Adrenal gland (tissue), 12 donors: Measurements from ENCODE around the gene RAMP2. TPM values are rescaled to one million over a fixed set of nuclear protein-coding genes. Genes with fewer than 3 reads are reported as not detected.

Experiments used
- DNase-seq, 7 donors: peaks; one replicate each; pipeline ENCODE4 v3.0.0-alpha.2; 2019 to 2020
- H3K27ac ChIP-seq, 5 donors: fragments of 200-600 bp; sonication (generic) in 4 of 5; 1 replicate in 3 of 5; 2 replicates in 2 of 5; pipeline versions ENCODE4 v1.5.1 to v1.8.0; 2016 to 2020; ENCODE audit warnings: mild to moderate bottlenecking in 1 of 5
- H3K27me3 ChIP-seq: fragments of 200-600 bp; 2 replicates; pipeline ENCODE4 v1.8.0; 2021
- H3K36me3 ChIP-seq, 2 donors: fragments of 200-600 bp; replicated peaks in 1 of 2; 1 replicate in 1 of 2; 2 replicates in 1 of 2; pipeline versions ENCODE4 v1.5.1 to v1.8.0; 2018 to 2022
- H3K4me1 ChIP-seq, 2 donors: fragments of 200-600 bp; replicated peaks in 1 of 2; 1 replicate in 1 of 2; 2 replicates in 1 of 2; pipeline versions ENCODE4 v1.5.1 to v1.8.0; 2018 to 2021
- H3K4me3 ChIP-seq, 4 donors: fragments of 200-600 bp; sonication (generic) in 3 of 4; one replicate each; pipeline ENCODE4 v1.5.1; 2016 to 2018
- H3K9me3 ChIP-seq, 3 donors: fragments of 200-600 bp; sonication (generic) in 1 of 3; replicated peaks in 1 of 3; 1 replicate in 2 of 3; 2 replicates in 1 of 3; pipeline versions ENCODE4 v1.5.1 to v1.8.0; 2016 to 2021
- CTCF ChIP-seq, 6 experiments: fragments of 450-650 bp in 4 of 6; fragments of 200-600 bp in 2 of 6; sonication (generic) in 1 of 6; IDR thresholded peaks; 1 replicate in 5 of 6; 2 replicates in 1 of 6; pipeline versions ENCODE4 v1.5.1 to v1.8.0; 2016 to 2021; ENCODE audit warnings: antibody characterized with exemption in 6 of 6, mild to moderate bottlenecking in 2 of 6, moderate library complexity in 1 of 6
- POLR2A ChIP-seq, 2 donors: fragments of 450-650 bp; IDR thresholded peaks; one replicate each; pipeline ENCODE4 v1.6.1; 2017; ENCODE audit warnings: antibody characterized with exemption in 2 of 2, mild to moderate bottlenecking in 2 of 2, moderate library complexity in 1 of 2
- WGBS, 4 donors: extraction: QIAGEN DNeasy Blood & Tissue Kit in 2 of 4; methylation state at CpG; one replicate each; pipeline versions ENCODE4 v1.1.5 to v1.1.7; 2013 to 2017; 5-methylcytosine and 5-hydroxymethylcytosine counted together
- intact Hi-C, 2 donors: fragments of 100-400 bp; cut with DNase I; formaldehyde crosslinking; loops; one replicate each; pipeline versions ENCODE4 v1.14.1 to v1.15.0; 2022 to 2023
- polyA plus RNA-seq, 3 donors: library from polyadenylated mRNA; stranded (reverse); fragments of 200-250 nt in 2 of 3; fragments of 350-450 nt in 1 of 3; fragmentation: Illumina TruSeq in 1 of 3; extraction: RNeasy Lipid Tissue Mini Kit (QIAGEN cat#74804) in 1 of 3; gene quantifications; one replicate each; pipeline ENCODE4 v1.2.3, GENCODE V29; 2013 to 2014
- total RNA-seq, 9 donors: library from RNA; depleted of rRNA in 4 of 9; stranded (reverse); fragments of >200 nt in 4 of 9; fragments of 120-200 nt in 1 of 9; fragmentation: NEBNext Ultra II Directional in 1 of 9; extraction: Animal tissue kit (Norgen Biotek cat#: 25700) in 1 of 9; gene quantifications; one replicate each; pipeline versions ENCODE4 v1.1.0 to v1.2.4, GENCODE V29; 2013 to 2023
- donor health status: healthy with polysubstance abuse.
- donor health status: Bipolar disorder and iron deficiency.
- donor health status: DM: yes; HTN: yes; CAD: no.
- donor health status: DM: no; HTN: no; CAD: no.
- donor health status: DM: no; HTN: no; CAD: no.
- donor health status: DM: yes; HTN: yes; CAD: no.

Gene RAMP2
- total and polyA plus RNA-seq, 12 donors = 4.6 to 67.5 (median 22.3) TPM

- intact Hi-C loops = no loop called here
- TF ChIP-seq CTCF (IDR thresholded peaks at IDR 0.05) (no peak), POLR2A (IDR thresholded peaks at IDR 0.05) (no peak)
- H3K36me3 ChIP-seq = no peaks in the 10 kb centered on the region
- H3K27ac ChIP-seq = no peak overlapping the region
- WGBS, 4 donors = 89 to 94% (median 91%) methylated on average over 8 to 10 of the region's 10 CpGs
- H3K4me1 ChIP-seq = peaks cover 12 to 14% of the 10 kb centered on the region in 2 donors
- H3K4me3 ChIP-seq = no peak overlapping the region
- no peaks in the 10 kb centered on the region for H3K9me3 ChIP-seq
- H3K27me3 ChIP-seq = no peaks in the 10 kb centered on the region
- no peak for DNase-seq
These were observed 34.4 kb downstream of the RAMP2 start for GRCh38 chr17:42795465-42795864.

GRCh38 chr17:42796066-42796758 is 35.2 kb downstream of the RAMP2 start:
- Histone ChIP-seq H3K36me3 (no peaks in the 10 kb centered on the region), H3K9me3 (no peaks in the 10 kb centered on the region), H3K4me3 (no peak overlapping the region), H3K27me3 (no peaks in the 10 kb centered on the region), H3K27ac (no peak overlapping the region), H3K4me1 (peaks cover 12 to 14% of the 10 kb centered on the region in 2 donors)
- TF ChIP-seq CTCF (IDR thresholded peaks at IDR 0.05) (no peak), POLR2A (IDR thresholded peaks at IDR 0.05) (no peak)
- DNase-seq = no peak
- WGBS, 4 donors = 93 to 96% (median 94%) methylated on average over 15 to 18 of the region's 18 CpGs
- intact Hi-C loops = no loop called here

GRCh38 chr17:42797067-42798007 is 36.3 kb downstream of the RAMP2 start:
- Histone ChIP-seq H3K9me3 (no peaks in the 10 kb centered on the region), H3K4me1 (peaks cover 12 to 14% of the 10 kb centered on the region in 2 donors), H3K36me3 (no peaks in the 10 kb centered on the region), H3K4me3 (peak overlapping the region in 3 of 4 donors; percentile 69 to 84 (median 70)), H3K27me3 (no peaks in the 10 kb centered on the region), H3K27ac (no peak overlapping the region)
- WGBS, 4 donors = 76 to 79% (median 77%) methylated on average over 10 of the region's 10 CpGs
- TF ChIP-seq POLR2A (IDR thresholded peaks at IDR 0.05) (no peak), CTCF (IDR thresholded peaks at IDR 0.05) (no peak)
- DNase-seq = no peak
- intact Hi-C loops = no loop called here

GRCh38 chr17:42798011-42798382 is 37.0 kb downstream of the RAMP2 start:
- intact Hi-C loops = no loop called here
- Histone ChIP-seq H3K4me3 (peak overlapping the region; percentile 64 to 84 (median 70)), H3K9me3 (no peaks in the 10 kb centered on the region), H3K4me1 (peaks cover 12 to 14% of the 10 kb centered on the region in 2 donors), H3K36me3 (no peaks in the 10 kb centered on the region), H3K27me3 (no peaks in the 10 kb centered on the region), H3K27ac (peak overlapping the region in 1 of 5 donors; percentile 25)
- TF ChIP-seq CTCF (IDR thresholded peaks at IDR 0.05) (no peak), POLR2A (IDR thresholded peaks at IDR 0.05) (no peak)
- DNase-seq = no peak
- 12 to 22% (median 14%) methylated on average over 10 of the region's 10 CpGs for WGBS, 4 donors
